AG04449 (cell line): ENCODE measurements around the gene MAJIN.
A peak's percentile ranks its signal among the peaks of the same experiment; 100 is the strongest.

Source experiments
- CTCF ChIA-PET: fragments of 350-600 bp; formaldehyde crosslinking; extraction: SDS; loops from one replicate; lab custom pipeline; 2021; ENCODE audit warnings: antibody characterized with exemption; lab: Yijun Ruan, JAX
- POLR2A ChIA-PET: fragments of 400-600, 350-600 bp; formaldehyde crosslinking; extraction: SDS; loops from one replicate; lab custom pipeline; 2020; ENCODE audit warnings: antibody characterized with exemption, inconsistent platforms; lab: Yijun Ruan, JAX
- DNase-seq: peaks from one replicate; pipeline ENCODE4 v3.0.0-alpha.2; 2010; ENCODE audit warnings: low read depth, low spot score
- H3K4me3 ChIP-seq: 2 replicates; pipeline ENCODE4 v1.5.1; 2011; ENCODE audit warnings: low read depth, mild to moderate bottlenecking, control low read depth, low read length
- CTCF ChIP-seq: IDR thresholded peaks from one replicate; pipeline ENCODE4 v1.5.1; 2011; ENCODE audit warnings: mild to moderate bottlenecking, moderate library complexity, low read length, control low read depth, inconsistent platforms; ENCODE audit not compliant: insufficient read depth; ENCODE audit errors: missing control alignments

The MAJIN gene

GRCh38 chr11:64996710-64997380 is 24.9 kb upstream of the MAJIN start, which contains the start of gene BATF2:
Gene BATF2, minus strand, starts transcription at chr11:64996971. Its CDS starts 57 bp downstream, at chr11:64996914.
- H3K4me3 ChIP-seq: peak within 1 kb of the TSS; percentile 40
- DNase-seq: no peak
- ChIA-PET POLR2A (interaction anchor here (0.6 kb wide), 2 partner anchors 13 to 19 kb away, joined by 3 read pairs; no protein-coding TSS in a partner anchor), CTCF (interaction anchor here (0.7 to 14.5 kb wide), 15 partner anchors 10 to 197 kb away, joined by 3 to 179 read pairs (median 4); partner anchors contain the start of genes ARL2, FAU, GPHA2 and MRPL49)
- TF ChIP-seq CTCF: peak; percentile 52

- POLR2A ChIA-PET: interaction anchor here (0.6 kb wide), 1 partner anchor 13 kb away, joined by 3 read pairs; no protein-coding TSS in a partner anchor
- DNase-seq: no peak
- no peak for TF ChIP-seq CTCF
- CTCF ChIA-PET: interaction anchor here (0.7 to 14.5 kb wide), 13 partner anchors 9 to 197 kb away, joined by 3 to 179 read pairs (median 4); partner anchors contain the start of genes ARL2, FAU, GPHA2 and MRPL49
- peak overlapping the region; percentile 40; the same call in 1 of the 2 replicates for H3K4me3 ChIP-seq
Observed at GRCh38 chr11:64996327-64996709, 24.4 kb upstream of the MAJIN start.

- ChIA-PET CTCF (interaction anchor here (3.6 to 14.5 kb wide), 2 partner anchors 16 to 147 kb away, joined by 13 to 179 read pairs; partner anchors contain the start of gene ARL2), POLR2A (no interaction called here)
- TF ChIP-seq CTCF: no peak
- no peak overlapping the region for H3K4me3 ChIP-seq
- no peak for DNase-seq
Observed at GRCh38 chr11:64994318-64994717, 22.4 kb upstream of the MAJIN start.

GRCh38 chr11:64990222-64990923 is 18.5 kb upstream of the MAJIN start:
- DNase-seq: no peak
- ChIA-PET CTCF (no interaction called here), POLR2A (no interaction called here)
- TF ChIP-seq CTCF: no peak
- no peak overlapping the region for H3K4me3 ChIP-seq

GRCh38 chr11:64989416-64989815 is 17.5 kb upstream of the MAJIN start:
- POLR2A ChIA-PET: no interaction called here
- no peak for TF ChIP-seq CTCF
- H3K4me3 ChIP-seq: no peak overlapping the region
- CTCF ChIA-PET: no interaction called here
- no peak for DNase-seq
